Stimulated activated naive B cell treated with anti-CD40 and anti-IgM and Interleukin-4, amounts not matched to agents 10 μg/mL and 1 μg/mL and 100 μg/mL, for 72 hours (primary cell): ENCODE measurements around the gene FGD3.

ENCODE experiments used
- ATAC-seq, 2 donors: fragments of 150-1000 bp; cut with Tn5 transposase; replicated peaks; 2 replicates each; pipeline ENCODE4 v1.10.0; 2021; ENCODE audit warnings: moderate library complexity in 1 of 2
- DNase-seq: peaks from one replicate; pipeline ENCODE4 v3.0.0; 2021
- H3K27ac Mint-ChIP-seq: one replicate; pipeline ENCODE4 v1.8.0; 2022; ENCODE audit warnings: mild to moderate bottlenecking, mixed read lengths
- H3K27me3 Mint-ChIP-seq, 2 donors: one replicate each; pipeline ENCODE4 v1.8.0; 2022; ENCODE audit warnings: mixed read lengths in 2 of 2
- H3K36me3 Mint-ChIP-seq, 2 donors: one replicate each; pipeline ENCODE4 v1.8.0; 2022; ENCODE audit warnings: mixed read lengths in 2 of 2, mild to moderate bottlenecking in 1 of 2
- H3K4me1 Mint-ChIP-seq, 2 donors: one replicate each; pipeline ENCODE4 v1.8.0; 2022; ENCODE audit warnings: mixed read lengths in 2 of 2, mild to moderate bottlenecking in 1 of 2
- H3K4me3 Mint-ChIP-seq, 2 donors: one replicate each; pipeline ENCODE4 v1.8.0; 2022; ENCODE audit warnings: mild to moderate bottlenecking in 2 of 2, mixed read lengths in 2 of 2, moderate library complexity in 1 of 2
- H3K9me3 Mint-ChIP-seq, 2 donors: one replicate each; pipeline ENCODE4 v1.8.0; 2022; ENCODE audit warnings: mixed read lengths in 2 of 2, mild to moderate bottlenecking in 1 of 2

FGD3 gene

DNA sequence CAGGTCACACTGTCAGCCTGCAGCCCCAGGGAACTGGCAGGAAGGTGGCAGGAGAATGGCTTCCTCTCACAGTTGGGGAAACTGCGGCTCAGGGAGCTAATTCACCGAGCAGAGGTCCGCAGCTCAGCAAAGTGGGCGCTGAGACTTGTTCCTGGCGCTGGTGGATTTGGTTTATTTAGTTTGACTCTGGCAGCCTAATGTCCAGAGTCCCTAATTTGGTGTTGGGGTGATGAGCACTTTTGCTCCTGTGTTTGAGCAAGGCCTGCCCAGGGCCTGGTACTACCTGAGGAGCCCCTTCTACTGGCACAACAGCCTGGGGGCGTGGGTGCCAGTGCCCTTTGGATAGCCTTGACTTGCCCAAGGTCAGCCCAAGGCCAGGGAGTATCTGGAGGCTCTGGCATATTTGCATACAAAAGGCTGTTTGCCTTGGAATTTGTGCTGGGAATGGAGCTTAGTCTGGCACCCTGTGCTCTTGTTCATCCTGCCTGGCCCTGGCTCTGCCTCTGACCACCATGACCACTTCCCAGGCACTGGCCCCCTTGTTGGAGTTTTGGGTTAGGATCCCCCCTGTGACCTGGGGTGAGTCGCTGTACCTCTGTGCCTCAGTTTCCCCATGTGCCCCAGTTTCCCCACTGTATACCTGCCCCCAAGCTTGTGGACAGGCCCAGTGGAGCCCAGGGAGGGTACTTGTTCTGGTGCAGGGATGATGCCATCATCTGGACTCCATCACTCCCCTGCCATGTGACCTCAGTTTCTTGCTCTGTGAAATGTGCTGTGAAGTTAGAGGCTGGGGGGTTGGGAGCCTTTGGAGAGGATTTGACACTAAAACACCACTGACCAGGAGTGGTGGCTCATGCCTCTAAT, 112.6 kb downstream of the FGD3 start:
- peak overlapping the region; percentile 92 for H3K27ac Mint-ChIP-seq
- H3K4me3 Mint-ChIP-seq: peak overlapping the region; percentile 85 to 87
- DNase-seq: no peak
- peaks cover 2 to 10% of the 10 kb centered on the region in 2 donors for H3K36me3 Mint-ChIP-seq
- peaks cover 58 to 90% of the 10 kb centered on the region in 2 donors for H3K4me1 Mint-ChIP-seq
- H3K9me3 Mint-ChIP-seq: no peaks in the 10 kb centered on the region
- H3K27me3 Mint-ChIP-seq: no peaks in the 10 kb centered on the region
- no peak for ATAC-seq

DNA sequence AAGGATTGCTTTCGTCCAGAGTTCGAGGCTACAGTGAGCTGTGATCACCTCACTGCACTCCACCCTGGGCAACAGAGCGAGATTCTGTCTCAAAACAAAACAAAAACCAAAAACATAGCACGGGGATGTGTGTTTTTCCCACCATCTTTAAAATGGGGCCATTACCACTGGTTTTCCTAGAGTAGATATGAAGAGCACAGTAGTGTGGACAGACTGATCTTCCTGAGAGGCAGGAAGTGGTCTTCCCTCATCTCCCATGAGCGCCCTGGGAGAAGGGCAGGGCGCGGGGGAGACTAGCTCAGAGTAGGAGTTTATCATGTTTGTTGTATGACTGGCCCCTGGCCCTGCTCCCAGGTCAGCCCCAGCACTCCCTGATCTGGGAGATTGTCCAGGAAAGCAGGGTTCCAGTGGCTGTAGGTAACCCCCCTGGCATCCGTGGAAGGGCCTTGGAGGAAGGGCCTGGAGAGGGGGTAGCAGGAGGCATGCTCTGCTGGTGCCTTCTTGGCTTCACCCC, 113.5 kb downstream of the FGD3 start:
- ATAC-seq: no peak
- peaks cover 2 to 10% of the 10 kb centered on the region in 2 donors for H3K36me3 Mint-ChIP-seq
- H3K27ac Mint-ChIP-seq: peak overlapping the region; percentile 90
- no peak for DNase-seq
- H3K4me1 Mint-ChIP-seq: peaks cover 63 to 90% of the 10 kb centered on the region in 2 donors
- H3K4me3 Mint-ChIP-seq: peak overlapping the region; percentile 37 to 87
- H3K27me3 Mint-ChIP-seq: no peaks in the 10 kb centered on the region
- H3K9me3 Mint-ChIP-seq: no peaks in the 10 kb centered on the region

DNA sequence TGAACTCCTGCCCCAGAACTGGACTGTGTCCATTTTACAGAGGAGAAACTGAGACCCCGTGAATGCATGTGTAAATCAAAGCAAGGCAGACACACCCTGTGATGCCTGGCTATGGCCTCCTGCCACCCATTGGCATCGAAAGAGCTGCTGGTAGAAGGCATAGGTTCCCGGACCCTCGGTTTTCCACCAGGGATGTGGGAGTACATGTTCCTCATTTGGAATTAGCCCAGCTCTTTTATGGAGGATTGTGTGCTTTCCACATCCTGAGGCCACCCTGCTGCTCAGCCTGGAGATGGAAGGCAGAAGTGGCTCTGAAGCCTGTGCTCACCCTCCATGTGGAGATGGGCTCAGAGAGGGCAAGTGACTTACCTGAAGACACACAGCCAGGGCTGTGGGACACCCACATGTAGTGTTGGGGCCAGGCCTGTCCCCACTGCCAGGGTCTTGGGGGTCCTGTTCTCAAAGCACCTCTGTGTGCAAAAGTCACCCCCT, 114.0 kb downstream of the FGD3 start:
- no peaks in the 10 kb centered on the region for H3K27me3 Mint-ChIP-seq
- H3K27ac Mint-ChIP-seq: peak overlapping the region; percentile 90
- DNase-seq (no peak), ATAC-seq (no peak)
- peaks cover 63 to 90% of the 10 kb centered on the region in 2 donors for H3K4me1 Mint-ChIP-seq
- H3K4me3 Mint-ChIP-seq: peak overlapping the region; percentile 37 to 65
- H3K9me3 Mint-ChIP-seq: no peaks in the 10 kb centered on the region
- peaks cover 2 to 10% of the 10 kb centered on the region in 2 donors for H3K36me3 Mint-ChIP-seq

DNA sequence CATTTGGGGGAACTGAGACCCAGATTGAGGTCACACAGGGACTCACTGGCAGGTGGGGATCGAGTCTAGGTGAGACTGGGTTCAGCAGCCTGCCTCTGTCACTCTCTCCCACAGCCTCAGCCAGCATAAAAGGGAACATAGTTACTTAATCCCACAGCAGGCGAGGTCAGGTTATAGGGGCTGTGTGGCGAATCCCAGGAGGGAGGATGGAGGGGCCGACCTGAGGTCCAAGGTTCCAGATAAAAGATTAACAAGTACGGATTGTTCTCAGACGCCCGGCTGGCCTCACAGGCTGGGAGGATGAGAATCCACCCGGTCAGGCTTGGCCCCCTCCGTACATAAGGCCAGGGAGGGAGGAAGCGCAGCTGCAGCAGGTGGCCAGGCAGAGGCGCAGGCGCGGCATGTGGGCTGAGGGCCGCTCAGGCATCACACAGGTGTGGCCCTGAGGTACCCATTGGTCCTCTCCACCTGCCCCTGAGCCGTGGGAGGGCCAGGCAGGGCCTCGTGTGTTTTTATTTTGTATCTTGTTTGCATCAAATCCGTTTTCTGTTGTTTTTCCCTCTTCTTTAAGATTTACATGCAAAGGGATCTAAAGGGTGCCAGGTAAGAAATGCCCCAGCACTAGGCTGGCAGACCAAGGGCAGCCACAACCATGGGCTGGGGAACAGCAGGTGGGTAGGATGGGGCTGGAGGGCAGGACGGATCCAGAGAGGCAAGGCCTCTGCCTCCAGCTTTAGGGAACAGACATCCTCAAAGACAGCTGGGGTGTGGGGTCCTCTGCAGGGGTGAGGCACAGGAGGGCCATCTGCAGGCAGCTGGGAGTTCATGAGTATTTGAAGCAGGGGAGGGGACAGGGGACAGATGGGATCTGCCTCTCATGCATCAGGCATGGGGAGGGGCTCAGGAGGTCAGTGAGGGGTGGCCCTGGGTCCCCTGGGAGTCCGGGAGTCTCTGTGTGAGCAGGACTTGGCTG, 114.8 kb downstream of the FGD3 start:
- peak; percentile 18 to 35 for ATAC-seq
- Mint-ChIP-seq H3K27ac (peak overlapping the region; percentile 91), H3K9me3 (no peaks in the 10 kb centered on the region), H3K4me1 (peaks cover 65 to 86% of the 10 kb centered on the region in 2 donors), H3K36me3 (peaks cover 5 to 12% of the 10 kb centered on the region in 2 donors), H3K27me3 (no peaks in the 10 kb centered on the region), H3K4me3 (peak overlapping the region; percentile 60 to 65)
- peak; percentile 39 for DNase-seq

DNA sequence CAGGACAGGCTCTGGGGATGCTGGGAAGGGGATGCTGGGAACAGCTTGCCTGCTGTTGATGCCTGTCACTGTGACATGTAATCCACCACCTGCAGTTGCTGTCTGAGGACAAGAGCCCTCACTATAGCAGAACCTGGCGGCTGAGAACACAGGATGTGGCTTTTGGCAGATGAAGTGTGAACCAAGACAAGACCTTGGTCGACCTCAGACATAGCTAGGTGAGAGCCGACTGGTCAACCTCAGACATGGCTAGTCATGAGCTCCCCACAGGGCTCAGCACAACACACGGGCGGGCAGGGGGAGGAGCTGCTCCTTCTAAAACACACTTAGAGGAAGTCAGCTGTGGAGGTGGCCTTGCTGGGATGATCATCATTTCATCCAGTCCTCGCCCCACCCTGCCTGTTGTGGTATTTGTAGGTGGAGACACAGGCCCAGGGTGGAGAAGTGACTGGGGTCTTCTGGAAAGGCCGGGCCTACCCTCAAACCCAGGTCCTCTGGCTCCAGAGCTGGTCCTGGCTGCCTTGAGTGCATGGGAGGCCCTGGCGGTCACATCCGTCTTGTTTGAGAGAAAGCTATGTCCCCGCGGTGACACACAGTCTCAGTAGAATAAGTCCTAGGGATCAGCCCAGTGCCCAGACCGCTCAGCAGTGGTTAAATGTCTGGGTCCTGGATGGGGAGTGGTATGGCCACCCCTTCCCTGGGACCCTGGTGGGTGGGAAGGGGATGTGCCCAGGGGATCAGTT, 117.2 kb downstream of the FGD3 start:
- Mint-ChIP-seq H3K27me3 (no peaks in the 10 kb centered on the region), H3K4me3 (peak overlapping the region; percentile 81 to 83), H3K9me3 (no peaks in the 10 kb centered on the region), H3K27ac (peak overlapping the region; percentile 99), H3K4me1 (peaks cover 51 to 77% of the 10 kb centered on the region in 2 donors), H3K36me3 (peaks cover 5 to 19% of the 10 kb centered on the region in 2 donors)
- DNase-seq (peak; percentile 79), ATAC-seq (peak; percentile 91 to 92)

DNA sequence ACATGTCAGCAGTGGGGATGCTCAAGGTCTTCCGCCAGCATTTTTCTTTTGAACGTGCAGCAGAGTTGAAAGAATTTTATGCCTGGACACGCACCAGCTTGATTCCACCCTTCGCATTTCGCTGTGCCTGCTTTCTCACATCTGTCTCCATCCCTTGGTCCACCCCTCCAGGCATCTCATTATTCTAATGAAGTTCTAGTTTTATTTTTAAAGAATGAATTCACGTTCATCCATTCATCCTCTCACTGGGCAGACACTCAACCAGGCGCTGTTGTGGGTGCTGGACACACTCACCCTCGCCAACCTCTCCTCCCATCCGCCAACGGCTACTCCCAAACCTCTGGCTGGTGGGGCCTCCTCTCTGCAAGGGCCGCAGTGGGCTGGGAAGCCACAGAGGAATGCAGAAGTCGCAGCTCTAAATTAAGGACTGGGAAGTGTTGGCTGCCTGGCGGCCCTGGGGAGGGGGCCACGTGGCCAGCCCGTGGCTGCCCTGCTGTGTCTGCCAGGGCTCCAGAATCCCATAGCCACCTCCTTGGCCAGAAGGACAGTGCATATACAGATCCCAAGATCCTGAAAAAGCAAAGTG, 117.9 kb downstream of the FGD3 start:
- ATAC-seq: no peak
- Mint-ChIP-seq H3K4me1 (peaks cover 46 to 70% of the 10 kb centered on the region in 2 donors), H3K36me3 (peaks cover 5 to 19% of the 10 kb centered on the region in 2 donors), H3K9me3 (no peaks in the 10 kb centered on the region), H3K4me3 (peak overlapping the region; percentile 81 to 83), H3K27me3 (no peaks in the 10 kb centered on the region), H3K27ac (peak overlapping the region; percentile 99)
- no peak for DNase-seq

DNA sequence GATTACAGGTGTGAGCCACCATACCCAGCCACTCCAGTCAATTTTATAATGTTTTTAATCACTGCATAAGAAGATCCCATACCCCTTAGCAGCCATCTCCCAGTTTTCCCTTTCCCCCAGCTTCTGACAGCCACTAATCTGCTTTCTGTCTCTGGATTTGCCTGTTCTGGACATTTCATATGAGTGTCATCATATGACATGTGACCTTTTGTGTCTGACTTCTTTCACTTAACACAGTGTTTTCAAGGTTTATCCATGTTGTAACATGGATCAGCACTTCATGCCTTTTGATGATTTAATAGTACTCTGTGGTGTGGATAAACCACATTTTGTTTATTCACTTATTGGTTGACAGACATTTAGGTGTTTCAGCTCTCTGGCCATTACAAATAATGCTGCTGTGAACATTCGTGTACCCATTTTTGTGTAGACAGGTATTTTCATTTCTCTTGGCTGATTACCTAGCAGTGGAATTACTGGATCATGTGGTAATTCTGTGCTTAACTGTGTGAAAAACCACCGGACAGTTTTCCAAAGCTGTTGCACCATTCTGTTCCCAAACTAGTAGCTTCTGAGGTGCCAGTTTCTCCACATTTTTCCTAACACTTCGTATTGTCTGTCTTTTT, 119.8 kb downstream of the FGD3 start:
- H3K4me3 Mint-ChIP-seq: no peak overlapping the region
- H3K27ac Mint-ChIP-seq: peak overlapping the region; percentile 67
- H3K9me3 Mint-ChIP-seq: no peaks in the 10 kb centered on the region
- DNase-seq: no peak
- H3K4me1 Mint-ChIP-seq: peaks cover 31 to 57% of the 10 kb centered on the region in 2 donors
- peaks cover 11 to 28% of the 10 kb centered on the region in 2 donors for H3K36me3 Mint-ChIP-seq
- no peak for ATAC-seq
- H3K27me3 Mint-ChIP-seq: no peaks in the 10 kb centered on the region

DNA sequence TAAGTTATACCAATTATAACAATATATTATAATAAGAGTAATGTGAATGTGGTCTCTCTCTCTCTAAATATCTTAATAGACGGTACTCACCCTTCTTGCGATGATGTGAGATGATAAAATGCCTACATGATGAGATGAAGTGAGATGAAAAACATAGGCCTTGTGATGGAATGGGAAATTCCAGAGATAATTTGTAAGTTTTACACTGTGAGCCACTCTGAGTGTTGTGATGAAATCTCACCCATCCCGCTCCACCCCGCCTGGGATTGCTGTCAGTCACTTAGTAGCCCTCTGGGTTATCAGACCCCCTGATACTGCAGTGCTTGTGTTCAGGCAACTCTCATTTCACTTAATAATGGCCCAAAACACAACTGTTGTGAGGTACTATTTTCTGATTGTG, 121.6 kb downstream of the FGD3 start:
- Mint-ChIP-seq H3K36me3 (peaks cover 11 to 24% of the 10 kb centered on the region in 2 donors), H3K4me1 (peaks cover 26 to 38% of the 10 kb centered on the region in 2 donors), H3K27ac (no peak overlapping the region), H3K27me3 (no peaks in the 10 kb centered on the region), H3K9me3 (no peaks in the 10 kb centered on the region), H3K4me3 (no peak overlapping the region)
- no peak for ATAC-seq
- DNase-seq: no peak

DNA sequence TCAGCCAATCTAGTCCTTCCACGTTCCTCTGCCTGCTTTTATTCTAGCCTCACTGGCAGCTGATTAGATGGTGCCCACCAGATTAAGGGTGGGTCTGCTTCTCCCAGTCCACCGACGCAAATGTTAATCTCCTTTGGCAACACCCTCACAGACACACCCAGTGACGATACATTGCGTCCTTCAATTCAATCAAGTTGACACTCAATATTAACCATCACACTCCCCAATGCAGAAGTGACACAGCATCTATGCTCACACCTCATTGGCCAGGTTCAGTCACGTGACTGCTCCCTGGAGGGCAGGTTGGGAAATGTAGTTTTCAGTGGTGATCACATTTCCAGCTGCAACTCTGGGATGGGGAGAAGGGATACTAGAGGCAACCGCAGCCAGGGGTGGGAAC, 124.1 kb downstream of the FGD3 start:
- DNase-seq (no peak), ATAC-seq (no peak)
- Mint-ChIP-seq H3K4me1 (peaks cover 8 to 15% of the 10 kb centered on the region in 2 donors), H3K4me3 (no peak overlapping the region), H3K9me3 (no peaks in the 10 kb centered on the region), H3K27me3 (no peaks in the 10 kb centered on the region), H3K36me3 (peaks cover 8 to 18% of the 10 kb centered on the region in 2 donors), H3K27ac (no peak overlapping the region)

DNA sequence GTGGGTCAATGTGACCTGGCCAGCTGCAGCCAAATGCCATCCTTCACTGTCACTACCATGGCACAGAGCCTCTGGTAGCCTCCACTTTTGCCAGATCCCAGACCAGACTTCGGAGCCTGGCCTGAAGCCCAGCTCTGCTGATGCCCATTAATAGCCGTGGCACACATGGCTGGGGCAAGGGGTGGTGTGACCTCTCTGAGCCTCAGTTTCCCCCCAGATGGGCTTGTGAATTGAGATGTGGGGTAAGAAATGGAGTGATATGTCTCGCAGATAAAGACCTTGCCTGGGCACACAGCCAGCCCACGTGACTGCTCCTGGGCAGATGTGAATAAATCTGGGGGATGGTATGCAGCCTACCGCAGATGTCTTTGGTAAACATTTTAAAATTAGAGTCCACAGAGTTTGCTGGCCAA, 125.1 kb downstream of the FGD3 start:
- no peak for DNase-seq
- peaks cover 7 to 18% of the 10 kb centered on the region in 2 donors for H3K36me3 Mint-ChIP-seq

DNA sequence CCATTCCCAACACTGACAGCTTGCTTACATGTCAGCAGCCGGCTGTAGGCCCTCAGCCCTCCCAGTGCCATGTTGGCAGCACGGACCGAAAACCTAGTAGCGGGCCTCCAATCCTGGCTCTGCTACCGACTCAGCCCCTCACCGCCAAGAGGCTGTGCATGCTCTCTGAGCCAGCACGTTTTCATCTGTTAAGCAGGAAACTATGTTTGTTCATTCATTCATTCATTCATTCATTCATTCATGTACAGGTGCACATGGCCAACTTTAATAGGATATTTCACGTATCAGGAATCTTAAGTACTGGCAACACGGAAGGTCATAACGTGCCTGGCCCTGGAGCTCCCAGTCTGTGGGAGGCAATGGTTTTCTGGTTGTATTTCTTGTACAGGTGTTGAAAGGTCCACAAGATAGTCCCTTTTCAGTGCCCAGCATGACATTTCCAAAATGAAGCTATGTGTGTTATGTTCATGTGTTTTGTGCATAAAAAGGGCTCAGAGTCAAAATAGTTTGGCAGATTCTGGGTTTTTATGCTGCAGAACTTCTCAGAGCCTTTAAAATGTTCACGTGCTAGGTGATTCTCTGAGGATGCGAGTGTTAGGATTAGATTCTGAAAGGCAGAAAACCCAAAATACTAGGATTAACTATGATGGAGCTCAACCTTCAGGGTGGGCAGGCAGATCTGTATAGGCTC, 128.9 kb downstream of the FGD3 start:
- DNase-seq (no peak), ATAC-seq (no peak)
- peaks cover 16 to 29% of the 10 kb centered on the region in 2 donors for H3K36me3 Mint-ChIP-seq
- no peaks in the 10 kb centered on the region for H3K27me3 Mint-ChIP-seq
- H3K4me1 Mint-ChIP-seq: peaks cover 12 to 14% of the 10 kb centered on the region in 2 donors
- H3K4me3 Mint-ChIP-seq: no peak overlapping the region
- no peaks in the 10 kb centered on the region for H3K9me3 Mint-ChIP-seq
- no peak overlapping the region for H3K27ac Mint-ChIP-seq

More for the DNA sequence above, 125.1 kb downstream of the FGD3 start:
- H3K27ac Mint-ChIP-seq: no peak overlapping the region
- H3K4me3 Mint-ChIP-seq: no peak overlapping the region
- H3K9me3 Mint-ChIP-seq: no peaks in the 10 kb centered on the region
- H3K27me3 Mint-ChIP-seq: no peaks in the 10 kb centered on the region
- no peak for ATAC-seq
- peaks cover 8 to 24% of the 10 kb centered on the region in 2 donors for H3K4me1 Mint-ChIP-seq

DNA sequence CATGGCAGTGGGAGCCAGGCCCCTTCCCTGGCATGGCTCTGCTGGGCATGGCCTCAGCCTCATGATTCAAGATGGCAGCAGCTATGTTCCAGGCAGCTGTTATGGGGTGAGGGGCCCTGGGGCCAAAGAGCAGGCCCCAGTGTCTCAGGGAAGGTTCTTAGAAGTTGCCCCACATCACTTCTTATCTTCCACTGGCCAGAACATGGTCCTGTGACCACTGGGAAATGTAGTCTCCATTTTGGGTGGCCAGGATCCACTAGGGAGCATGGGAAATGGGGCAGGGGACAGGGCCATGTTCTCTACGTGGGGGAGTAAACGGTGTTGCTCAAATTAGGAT, 129.4 kb downstream of the FGD3 start:
- no peak overlapping the region for H3K4me3 Mint-ChIP-seq
- H3K27ac Mint-ChIP-seq: no peak overlapping the region
- no peak for ATAC-seq
- H3K9me3 Mint-ChIP-seq: no peaks in the 10 kb centered on the region
- no peak for DNase-seq
- H3K27me3 Mint-ChIP-seq: no peaks in the 10 kb centered on the region
- peaks cover 16 to 31% of the 10 kb centered on the region in 2 donors for H3K36me3 Mint-ChIP-seq
- H3K4me1 Mint-ChIP-seq: peaks cover 8 to 14% of the 10 kb centered on the region in 2 donors
